GM12878 (cell line): ENCODE measurements around the gene C1QC. TPM values are rescaled to one million over a fixed set of nuclear protein-coding genes. Genes with fewer than 3 reads are reported as not detected.

Experiments
- ATAC-seq: fragments of 200-7000 bp; cut with Tn5 transposase; 3 replicates; pipeline ENCODE4 v1.9.1; 2020; ENCODE audit warnings: mild to moderate bottlenecking, moderate library complexity
- BruUV-seq: library from RNA; stranded (reverse); fragments of 400-500 nt; replicated peaks from 2 replicates; lab custom pipeline; 2021; lab: Mats Ljungman, UMichigan
- CTCF ChIA-PET: fragments of 300-600 bp; sonication (Branson Sonifier 250); formaldehyde crosslinking; extraction: SDS; loops from one replicate; lab custom pipeline; 2021; ENCODE audit warnings: inconsistent platforms; lab: Yijun Ruan, JAX
- POLR2A ChIA-PET: fragments of 350-600 bp; formaldehyde crosslinking; extraction: SDS; loops from one replicate; lab custom pipeline; 2021; ENCODE audit warnings: inconsistent platforms; lab: Charles Lee
- RAD21 ChIA-PET: fragments of 300-600 bp; sonication (Branson Sonifier 250); formaldehyde crosslinking; loops from one replicate; lab custom pipeline; 2023; ENCODE audit warnings: antibody characterized with exemption; ENCODE audit not compliant: unreplicated experiment; lab: Charles Lee
- SMC1A ChIA-PET: fragments of 300-600 bp; sonication (Branson Sonifier 250); formaldehyde crosslinking; loops from one replicate; lab custom pipeline; 2023; ENCODE audit not compliant: unreplicated experiment, uncharacterized antibody; lab: Charles Lee
- DNase-seq: peaks from one replicate; pipeline ENCODE4 v3.0.0-alpha.2; 2011; ENCODE audit warnings: low read depth, low spot score
- FAIRE-seq: peaks from 3 replicates; lab custom pipeline; 2011; peaks lifted over from hg19 to GRCh38; lab: Jason Lieb, UNC
- H2AFZ ChIP-seq: 2 replicates; pipeline ENCODE4 v1.6.0; 2011; ENCODE audit warnings: low read depth, low read length, control low read depth; ENCODE audit not compliant: control insufficient read depth
- H3K27ac ChIP-seq: 2 replicates; pipeline ENCODE4 v1.5.1; 2011; ENCODE audit warnings: control low read depth; ENCODE audit not compliant: control insufficient read depth, insufficient read depth
- H3K27me3 ChIP-seq, 2 experiments: replicated peaks in 1 of 2; 2 replicates each; pipeline versions ENCODE4 v1.6.0 to v1.6.1; 2011; ENCODE audit warnings: low read length in 1 of 2; ENCODE audit not compliant: control insufficient read depth in 2 of 2, insufficient read depth in 2 of 2
- H3K36me3 ChIP-seq, 2 experiments: 2 replicates each; pipeline ENCODE4 v1.5.1; 2011; ENCODE audit warnings: low read length in 1 of 2; ENCODE audit not compliant: control insufficient read depth in 2 of 2, insufficient read depth in 2 of 2
- H3K4me1 ChIP-seq: 2 replicates; pipeline ENCODE4 v1.6.1; 2011; ENCODE audit warnings: mild to moderate bottlenecking, low read length, moderate library complexity, mixed read lengths; ENCODE audit not compliant: control insufficient read depth, insufficient read depth
- H3K4me2 ChIP-seq: 2 replicates; pipeline ENCODE4 v1.6.0; 2011; ENCODE audit warnings: control low read depth; ENCODE audit not compliant: control insufficient read depth, insufficient read depth
- H3K4me3 ChIP-seq: fragments of 200-600 bp; sonication (generic); 2 replicates; pipeline ENCODE4 v1.5.1; 2016
- H3K79me2 ChIP-seq: 2 replicates; pipeline ENCODE4 v1.6.0; 2011; ENCODE audit warnings: low read length; ENCODE audit not compliant: control insufficient read depth, insufficient read depth
- H3K9ac ChIP-seq: 2 replicates; pipeline ENCODE4 v1.8.0; 2011; ENCODE audit warnings: low read length, control low read depth, mixed read lengths; ENCODE audit not compliant: control insufficient read depth, insufficient read depth
- H3K9me3 ChIP-seq: replicated peaks from 3 replicates; pipeline ENCODE4 v1.5.1; 2011; ENCODE audit warnings: mild to moderate bottlenecking, low read length; ENCODE audit not compliant: control insufficient read depth, insufficient read depth
- H4K20me1 ChIP-seq: 2 replicates; pipeline ENCODE4 v1.6.0; 2011; ENCODE audit not compliant: control insufficient read depth, insufficient read depth
- ESRRA ChIP-seq: IDR thresholded peaks from 2 replicates; pipeline ENCODE4 v1.6.1; 2012; ENCODE audit warnings: mild to moderate bottlenecking, low read length, improper control_type of control experiment
- MTA3 ChIP-seq: IDR thresholded peaks from 2 replicates; pipeline ENCODE4 v1.6.1; 2012; ENCODE audit warnings: low read length, inconsistent platforms, borderline replicate concordance
- SIX5 ChIP-seq: IDR thresholded peaks from 2 replicates; pipeline ENCODE4 v1.6.1; 2011; ENCODE audit warnings: mild to moderate bottlenecking, low read depth, low read length, moderate library complexity; ENCODE audit not compliant: severe bottlenecking
- TARDBP ChIP-seq: IDR thresholded peaks from 2 replicates; pipeline ENCODE4 v1.6.1; 2016; ENCODE audit warnings: borderline replicate concordance
- ZBED1 ChIP-seq: IDR thresholded peaks from 2 replicates; pipeline ENCODE4 v1.6.1; 2016; ENCODE audit warnings: borderline replicate concordance
- WGBS: methylation state at CpG from one replicate; pipeline ENCODE4 v1.1.6; 2016; ENCODE audit warnings: low lambda C conversion rate; ENCODE audit not compliant: insufficient replicate concordance, insufficient coverage; ENCODE audit errors: missing lambda C conversion rate; 5-methylcytosine and 5-hydroxymethylcytosine counted together
- in situ Hi-C: fragments of 300-500 bp; cut with MboI; formaldehyde crosslinking; loops from 9 replicates; pipeline ENCODE4 v1.14.3; 2018; ENCODE audit warnings: mixed read lengths
- intact Hi-C: fragments of 100-400 bp; cut with micrococcal nuclease; formaldehyde crosslinking; loops from one replicate; pipeline ENCODE4 v1.14.2; 2022; ENCODE audit not compliant: unreplicated experiment
- polyA plus RNA-seq, 11 experiments: library from polyadenylated mRNA; depleted of rRNA in 4 of 11; unstranded in 6 of 11; stranded (reverse) in 5 of 11; fragments of >200 nt; fragmentation: Nextera tagmentation in 4 of 11; fragmentation: Illumina TruSeq in 1 of 11; extraction: Ambion mirVana in 4 of 11; extraction: Trizol in 1 of 11; gene quantifications; 1 replicate in 1 of 11; 2 replicates in 10 of 11; pipeline versions ENCODE4 v1.2.1 to v1.2.3, GENCODE V29; 2011 to 2016; ENCODE audit warnings: inconsistent platforms in 2 of 11, missing spikeins in 2 of 11, low read depth in 1 of 11
- total RNA-seq, 4 experiments: library from RNA; depleted of rRNA in 3 of 4; stranded (reverse); fragments of >200 nt in 3 of 4; fragmentation: Illumina TruSeq in 1 of 4; extraction: Trizol in 1 of 4; gene quantifications; 2 replicates each; pipeline versions ENCODE4 v1.2.1 to v1.2.3, GENCODE V29; 2013 to 2021
- TF ChIP-seq, protein P1 (sequence below): fragments of 450-650 bp; formaldehyde crosslinking; IDR thresholded peaks from 2 replicates; pipeline ENCODE4 v1.4.0; 2022; ENCODE audit warnings: mild to moderate bottlenecking, moderate library complexity
- TF ChIP-seq, protein P2 (sequence below): fragments of 450-650 bp; formaldehyde crosslinking; IDR thresholded peaks from 2 replicates; pipeline ENCODE4 v1.5.0; 2022; ENCODE audit warnings: mild to moderate bottlenecking, missing genetic modification characterization
- TF ChIP-seq, protein P3 (sequence below): fragments of 450-650 bp; IDR thresholded peaks from 2 replicates; pipeline ENCODE4 v1.6.1; 2017; ENCODE audit warnings: mild to moderate bottlenecking, low read depth, inconsistent platforms; ENCODE audit not compliant: poor library complexity, severe bottlenecking
- TF ChIP-seq, protein P4 (sequence below): fragments of 450-650 bp; IDR thresholded peaks from 2 replicates; pipeline ENCODE4 v1.6.1; 2017; ENCODE audit warnings: antibody characterized with exemption, mild to moderate bottlenecking, moderate library complexity
- TF ChIP-seq, protein P5 (sequence below): fragments of 450-650 bp; IDR thresholded peaks from 2 replicates; pipeline ENCODE4 v1.6.1; 2017; ENCODE audit warnings: mild to moderate bottlenecking

Gene C1QC
- total and polyA plus RNA-seq, 10 of the 15 experiments (the other 5 are each of a cell fraction or from before 2014, with no cell fraction given) = 0.74 TPM; not detected in 9

DNA sequence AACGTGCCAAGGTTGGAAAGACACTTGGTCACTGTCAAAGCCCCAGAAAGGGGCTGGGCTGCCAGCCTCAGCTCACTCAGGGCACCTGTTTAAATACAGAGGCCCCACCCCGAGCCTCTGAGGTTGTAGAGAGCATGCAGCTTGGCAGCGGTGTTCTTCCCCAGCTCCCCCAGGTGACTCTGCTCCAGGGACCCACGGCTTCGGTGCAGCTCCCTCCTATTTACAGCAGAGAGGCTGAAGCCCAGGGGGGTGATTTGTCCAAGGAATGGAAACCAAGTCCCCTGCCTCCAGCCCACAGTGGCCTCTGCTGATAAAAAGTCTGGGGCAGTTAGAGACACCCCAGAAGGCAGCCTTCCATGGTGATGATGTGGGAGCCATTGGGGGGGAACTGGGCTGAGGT, 16.1 kb upstream of the C1QC start:
- no TSS peak for BruUV-seq
- Histone ChIP-seq H3K27me3 (peaks cover 0 to 2% of the 10 kb centered on the region in 2 experiments; a peak in 2 of 4 replicates), H3K79me2 (no peaks in the 10 kb centered on the region), H3K4me1 (no peaks in the 10 kb centered on the region), H3K27ac (no peak overlapping the region), H3K9ac (no peak overlapping the region), H3K9me3 (no peaks in the 10 kb centered on the region), H3K4me2 (no peak overlapping the region), H4K20me1 (no peaks in the 10 kb centered on the region), H3K4me3 (no peak overlapping the region), H2AFZ (no peak overlapping the region), H3K36me3 (no peaks in the 10 kb centered on the region)
- intact Hi-C loops (no loop called here), in situ Hi-C loops (no loop called here)
- DNase-seq (no peak), FAIRE-seq (no peak), ATAC-seq (no peak)
- CTCF ChIA-PET = no interaction called here
- RAD21 ChIA-PET = no interaction called here
- WGBS = 17% methylated on average over 5 of the region's 5 CpGs
- POLR2A ChIA-PET = no interaction called here
- SMC1A ChIA-PET = no interaction called here
- TF ChIP-seq TARDBP (no peak), ESRRA (no peak), SIX5 (no peak), MTA3 (no peak), ZBED1 (no peak)
- TF ChIP-seq, protein P1, sequence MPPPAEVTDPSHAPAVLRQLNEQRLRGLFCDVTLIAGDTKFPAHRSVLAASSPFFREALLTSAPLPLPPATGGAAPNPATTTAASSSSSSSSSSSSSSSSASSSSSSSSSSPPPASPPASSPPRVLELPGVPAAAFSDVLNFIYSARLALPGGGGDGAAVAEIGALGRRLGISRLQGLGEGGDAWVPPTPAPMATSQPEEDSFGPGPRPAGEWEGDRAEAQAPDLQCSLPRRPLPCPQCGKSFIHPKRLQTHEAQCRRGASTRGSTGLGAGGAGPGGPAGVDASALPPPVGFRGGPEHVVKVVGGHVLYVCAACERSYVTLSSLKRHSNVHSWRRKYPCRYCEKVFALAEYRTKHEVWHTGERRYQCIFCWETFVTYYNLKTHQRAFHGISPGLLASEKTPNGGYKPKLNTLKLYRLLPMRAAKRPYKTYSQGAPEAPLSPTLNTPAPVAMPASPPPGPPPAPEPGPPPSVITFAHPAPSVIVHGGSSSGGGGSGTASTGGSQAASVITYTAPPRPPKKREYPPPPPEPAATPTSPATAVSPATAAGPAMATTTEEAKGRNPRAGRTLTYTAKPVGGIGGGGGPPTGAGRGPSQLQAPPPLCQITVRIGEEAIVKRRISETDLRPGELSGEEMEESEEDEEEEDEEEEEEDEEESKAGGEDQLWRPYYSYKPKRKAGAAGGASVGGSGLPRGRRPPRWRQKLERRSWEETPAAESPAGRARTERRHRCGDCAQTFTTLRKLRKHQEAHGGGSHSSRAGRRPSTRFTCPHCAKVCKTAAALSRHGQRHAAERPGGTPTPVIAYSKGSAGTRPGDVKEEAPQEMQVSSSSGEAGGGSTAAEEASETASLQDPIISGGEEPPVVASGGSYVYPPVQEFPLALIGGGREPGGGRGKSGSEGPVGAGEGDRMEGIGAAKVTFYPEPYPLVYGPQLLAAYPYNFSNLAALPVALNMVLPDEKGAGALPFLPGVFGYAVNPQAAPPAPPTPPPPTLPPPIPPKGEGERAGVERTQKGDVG (CRISPR knock-in tag) = no peak
- TF ChIP-seq, protein P2, sequence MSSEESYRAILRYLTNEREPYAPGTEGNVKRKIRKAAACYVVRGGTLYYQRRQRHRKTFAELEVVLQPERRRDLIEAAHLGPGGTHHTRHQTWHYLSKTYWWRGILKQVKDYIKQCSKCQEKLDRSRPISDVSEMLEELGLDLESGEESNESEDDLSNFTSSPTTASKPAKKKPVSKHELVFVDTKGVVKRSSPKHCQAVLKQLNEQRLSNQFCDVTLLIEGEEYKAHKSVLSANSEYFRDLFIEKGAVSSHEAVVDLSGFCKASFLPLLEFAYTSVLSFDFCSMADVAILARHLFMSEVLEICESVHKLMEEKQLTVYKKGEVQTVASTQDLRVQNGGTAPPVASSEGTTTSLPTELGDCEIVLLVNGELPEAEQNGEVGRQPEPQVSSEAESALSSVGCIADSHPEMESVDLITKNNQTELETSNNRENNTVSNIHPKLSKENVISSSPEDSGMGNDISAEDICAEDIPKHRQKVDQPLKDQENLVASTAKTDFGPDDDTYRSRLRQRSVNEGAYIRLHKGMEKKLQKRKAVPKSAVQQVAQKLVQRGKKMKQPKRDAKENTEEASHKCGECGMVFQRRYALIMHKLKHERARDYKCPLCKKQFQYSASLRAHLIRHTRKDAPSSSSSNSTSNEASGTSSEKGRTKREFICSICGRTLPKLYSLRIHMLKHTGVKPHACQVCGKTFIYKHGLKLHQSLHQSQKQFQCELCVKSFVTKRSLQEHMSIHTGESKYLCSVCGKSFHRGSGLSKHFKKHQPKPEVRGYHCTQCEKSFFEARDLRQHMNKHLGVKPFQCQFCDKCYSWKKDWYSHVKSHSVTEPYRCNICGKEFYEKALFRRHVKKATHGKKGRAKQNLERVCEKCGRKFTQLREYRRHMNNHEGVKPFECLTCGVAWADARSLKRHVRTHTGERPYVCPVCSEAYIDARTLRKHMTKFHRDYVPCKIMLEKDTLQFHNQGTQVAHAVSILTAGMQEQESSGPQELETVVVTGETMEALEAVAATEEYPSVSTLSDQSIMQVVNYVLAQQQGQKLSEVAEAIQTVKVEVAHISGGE (CRISPR knock-in tag) = no peak
- TF ChIP-seq, protein P3, sequence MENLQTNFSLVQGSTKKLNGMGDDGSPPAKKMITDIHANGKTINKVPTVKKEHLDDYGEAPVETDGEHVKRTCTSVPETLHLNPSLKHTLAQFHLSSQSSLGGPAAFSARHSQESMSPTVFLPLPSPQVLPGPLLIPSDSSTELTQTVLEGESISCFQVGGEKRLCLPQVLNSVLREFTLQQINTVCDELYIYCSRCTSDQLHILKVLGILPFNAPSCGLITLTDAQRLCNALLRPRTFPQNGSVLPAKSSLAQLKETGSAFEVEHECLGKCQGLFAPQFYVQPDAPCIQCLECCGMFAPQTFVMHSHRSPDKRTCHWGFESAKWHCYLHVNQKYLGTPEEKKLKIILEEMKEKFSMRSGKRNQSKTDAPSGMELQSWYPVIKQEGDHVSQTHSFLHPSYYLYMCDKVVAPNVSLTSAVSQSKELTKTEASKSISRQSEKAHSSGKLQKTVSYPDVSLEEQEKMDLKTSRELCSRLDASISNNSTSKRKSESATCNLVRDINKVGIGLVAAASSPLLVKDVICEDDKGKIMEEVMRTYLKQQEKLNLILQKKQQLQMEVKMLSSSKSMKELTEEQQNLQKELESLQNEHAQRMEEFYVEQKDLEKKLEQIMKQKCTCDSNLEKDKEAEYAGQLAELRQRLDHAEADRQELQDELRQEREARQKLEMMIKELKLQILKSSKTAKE = no peak
- TF ChIP-seq, protein P4, sequence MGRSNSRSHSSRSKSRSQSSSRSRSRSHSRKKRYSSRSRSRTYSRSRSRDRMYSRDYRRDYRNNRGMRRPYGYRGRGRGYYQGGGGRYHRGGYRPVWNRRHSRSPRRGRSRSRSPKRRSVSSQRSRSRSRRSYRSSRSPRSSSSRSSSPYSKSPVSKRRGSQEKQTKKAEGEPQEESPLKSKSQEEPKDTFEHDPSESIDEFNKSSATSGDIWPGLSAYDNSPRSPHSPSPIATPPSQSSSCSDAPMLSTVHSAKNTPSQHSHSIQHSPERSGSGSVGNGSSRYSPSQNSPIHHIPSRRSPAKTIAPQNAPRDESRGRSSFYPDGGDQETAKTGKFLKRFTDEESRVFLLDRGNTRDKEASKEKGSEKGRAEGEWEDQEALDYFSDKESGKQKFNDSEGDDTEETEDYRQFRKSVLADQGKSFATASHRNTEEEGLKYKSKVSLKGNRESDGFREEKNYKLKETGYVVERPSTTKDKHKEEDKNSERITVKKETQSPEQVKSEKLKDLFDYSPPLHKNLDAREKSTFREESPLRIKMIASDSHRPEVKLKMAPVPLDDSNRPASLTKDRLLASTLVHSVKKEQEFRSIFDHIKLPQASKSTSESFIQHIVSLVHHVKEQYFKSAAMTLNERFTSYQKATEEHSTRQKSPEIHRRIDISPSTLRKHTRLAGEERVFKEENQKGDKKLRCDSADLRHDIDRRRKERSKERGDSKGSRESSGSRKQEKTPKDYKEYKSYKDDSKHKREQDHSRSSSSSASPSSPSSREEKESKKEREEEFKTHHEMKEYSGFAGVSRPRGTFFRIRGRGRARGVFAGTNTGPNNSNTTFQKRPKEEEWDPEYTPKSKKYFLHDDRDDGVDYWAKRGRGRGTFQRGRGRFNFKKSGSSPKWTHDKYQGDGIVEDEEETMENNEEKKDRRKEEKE = no peak
- TF ChIP-seq, protein P5, sequence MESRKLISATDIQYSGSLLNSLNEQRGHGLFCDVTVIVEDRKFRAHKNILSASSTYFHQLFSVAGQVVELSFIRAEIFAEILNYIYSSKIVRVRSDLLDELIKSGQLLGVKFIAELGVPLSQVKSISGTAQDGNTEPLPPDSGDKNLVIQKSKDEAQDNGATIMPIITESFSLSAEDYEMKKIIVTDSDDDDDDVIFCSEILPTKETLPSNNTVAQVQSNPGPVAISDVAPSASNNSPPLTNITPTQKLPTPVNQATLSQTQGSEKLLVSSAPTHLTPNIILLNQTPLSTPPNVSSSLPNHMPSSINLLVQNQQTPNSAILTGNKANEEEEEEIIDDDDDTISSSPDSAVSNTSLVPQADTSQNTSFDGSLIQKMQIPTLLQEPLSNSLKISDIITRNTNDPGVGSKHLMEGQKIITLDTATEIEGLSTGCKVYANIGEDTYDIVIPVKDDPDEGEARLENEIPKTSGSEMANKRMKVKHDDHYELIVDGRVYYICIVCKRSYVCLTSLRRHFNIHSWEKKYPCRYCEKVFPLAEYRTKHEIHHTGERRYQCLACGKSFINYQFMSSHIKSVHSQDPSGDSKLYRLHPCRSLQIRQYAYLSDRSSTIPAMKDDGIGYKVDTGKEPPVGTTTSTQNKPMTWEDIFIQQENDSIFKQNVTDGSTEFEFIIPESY = no peak
